CD4-positive, alpha-beta memory T cell (primary cell): ENCODE data around the gene CFAP58. TPM values are rescaled to one million over a fixed set of nuclear protein-coding genes. Genes with fewer than 3 reads are reported as not detected.

Source experiments
- CTCF ChIA-PET: fragments of 350-600 bp; sonication (Branson Sonifier 250); formaldehyde crosslinking; loops from one replicate; lab custom pipeline; 2021; ENCODE audit warnings: inconsistent platforms; ENCODE audit not compliant: partially characterized antibody; lab: Charles Lee
- POLR2A ChIA-PET: fragments of 350-600 bp; sonication (Branson Sonifier 250); formaldehyde crosslinking; loops from one replicate; lab custom pipeline; 2021; ENCODE audit not compliant: partially characterized antibody; lab: Charles Lee
- DNase-seq, 5 donors: peaks; one replicate each; pipeline versions ENCODE4 v3.0.0 to v3.0.0-alpha.2; 2020 to 2022; ENCODE audit warnings: mixed read lengths in 1 of 5
- H3K27ac ChIP-seq: one replicate; pipeline ENCODE4 v1.7.0; 2013; ENCODE audit warnings: low read depth, low read length
- H3K27me3 ChIP-seq: 2 replicates; pipeline ENCODE4 v1.7.0; 2013; ENCODE audit warnings: mild to moderate bottlenecking, low read length, moderate library complexity; ENCODE audit not compliant: insufficient read depth
- H3K36me3 ChIP-seq: 2 replicates; pipeline ENCODE4 v1.7.0; 2013; ENCODE audit warnings: mild to moderate bottlenecking, low read length, moderate library complexity; ENCODE audit not compliant: insufficient read depth
- H3K4me1 ChIP-seq: 2 replicates; pipeline ENCODE4 v1.7.0; 2013; ENCODE audit warnings: mild to moderate bottlenecking, low read length, moderate library complexity; ENCODE audit not compliant: insufficient read depth
- H3K4me3 ChIP-seq, 2 donors: one replicate each; pipeline ENCODE4 v1.7.0; 2013; ENCODE audit warnings: low read length in 2 of 2, mild to moderate bottlenecking in 1 of 2
- H3K9me3 ChIP-seq, 2 donors: one replicate each; pipeline ENCODE4 v1.7.0; 2013; ENCODE audit warnings: low read length in 2 of 2, control low read depth in 1 of 2; ENCODE audit not compliant: control insufficient read depth in 1 of 2
- H3K27ac Mint-ChIP-seq, 7 donors: one replicate each; pipeline ENCODE4 v1.8.0; 2020 to 2021; ENCODE audit warnings: mixed read lengths in 7 of 7, mild to moderate bottlenecking in 6 of 7, inconsistent platforms in 3 of 7, moderate library complexity in 3 of 7
- H3K27me3 Mint-ChIP-seq, 2 donors: one replicate each; pipeline ENCODE4 v1.8.0; 2020 to 2021; ENCODE audit warnings: mixed read lengths in 2 of 2
- H3K36me3 Mint-ChIP-seq, 2 donors: one replicate each; pipeline ENCODE4 v1.8.0; 2020 to 2021; ENCODE audit warnings: mixed read lengths in 2 of 2, inconsistent platforms in 1 of 2, mild to moderate bottlenecking in 1 of 2
- H3K4me1 Mint-ChIP-seq, 4 donors: one replicate each; pipeline ENCODE4 v1.8.0; 2020 to 2021; ENCODE audit warnings: mixed read lengths in 4 of 4, mild to moderate bottlenecking in 1 of 4
- H3K4me3 Mint-ChIP-seq, 8 donors: one replicate each; pipeline ENCODE4 v1.8.0; 2020 to 2021; ENCODE audit warnings: mixed read lengths in 8 of 8, mild to moderate bottlenecking in 7 of 8, moderate library complexity in 6 of 8, inconsistent platforms in 3 of 8
- H3K9me3 Mint-ChIP-seq, 8 donors: one replicate each; pipeline ENCODE4 v1.8.0; 2020 to 2021; ENCODE audit warnings: mixed read lengths in 8 of 8, mild to moderate bottlenecking in 5 of 8, inconsistent platforms in 3 of 8, moderate library complexity in 1 of 8
- intact Hi-C: fragments of 100-400 bp; cut with micrococcal nuclease; formaldehyde crosslinking; loops from one replicate; pipeline ENCODE4 v1.15.1; 2023
- polyA plus RNA-seq, 2 donors: library from polyadenylated mRNA; unstranded; fragments of 300-500 nt; fragmentation: Illumina TruSeq; gene quantifications; one replicate each; pipeline ENCODE4 v1.2.3, GENCODE V29; 2021
- total RNA-seq, 2 experiments: library from RNA; stranded (reverse); gene quantifications; one replicate each; pipeline ENCODE4 v1.2.3, GENCODE V29; 2021

Gene CFAP58
- total and polyA plus RNA-seq, 4 experiments from 2014 or later: not detected

GRCh38 chr10:104472957-104473745 is 119.5 kb downstream of the CFAP58 start:
- Mint-ChIP-seq H3K36me3 (no peaks in the 10 kb centered on the region), H3K27me3 (peaks cover 7 to 10% of the 10 kb centered on the region in 2 donors), H3K4me3 (no peak overlapping the region), H3K4me1 (no peaks in the 10 kb centered on the region), H3K27ac (no peak overlapping the region), H3K9me3 (peaks cover 0 to 4% (median 0%) of the 10 kb centered on the region in 8 donors)
- intact Hi-C loops: no loop called here
- CTCF ChIA-PET: no interaction called here
- Histone ChIP-seq H3K4me1 (no peaks in the 10 kb centered on the region), H3K27me3 (no peaks in the 10 kb centered on the region), H3K4me3 (no peak overlapping the region), H3K9me3 (no peaks in the 10 kb centered on the region), H3K27ac (no peak overlapping the region), H3K36me3 (no peaks in the 10 kb centered on the region)
- POLR2A ChIA-PET: no interaction called here
- DNase-seq: no peak

GRCh38 chr10:104478380-104478779 is 124.7 kb downstream of the CFAP58 start:
- Mint-ChIP-seq H3K4me1 (no peaks in the 10 kb centered on the region), H3K4me3 (no peak overlapping the region), H3K27me3 (peaks cover 6 to 9% of the 10 kb centered on the region in 2 donors), H3K27ac (no peak overlapping the region), H3K36me3 (no peaks in the 10 kb centered on the region), H3K9me3 (no peaks in the 10 kb centered on the region)
- Histone ChIP-seq H3K27ac (no peak overlapping the region), H3K9me3 (no peaks in the 10 kb centered on the region), H3K27me3 (no peaks in the 10 kb centered on the region), H3K4me1 (no peaks in the 10 kb centered on the region), H3K36me3 (no peaks in the 10 kb centered on the region), H3K4me3 (no peak overlapping the region)
- ChIA-PET CTCF (no interaction called here), POLR2A (no interaction called here)
- intact Hi-C loops: no loop called here
- no peak for DNase-seq

- ChIA-PET POLR2A (no interaction called here), CTCF (no interaction called here)
- H3K4me3 ChIP-seq: no peak overlapping the region
- Mint-ChIP-seq H3K4me3 (no peak overlapping the region), H3K36me3 (no peaks in the 10 kb centered on the region), H3K27ac (no peak overlapping the region), H3K27me3 (peaks cover 11 to 12% of the 10 kb centered on the region in 2 donors), H3K9me3 (no peaks in the 10 kb centered on the region), H3K4me1 (no peaks in the 10 kb centered on the region)
- no peak for DNase-seq
- H3K27me3 ChIP-seq: no peaks in the 10 kb centered on the region
- H3K9me3 ChIP-seq: no peaks in the 10 kb centered on the region
- H3K4me1 ChIP-seq: no peaks in the 10 kb centered on the region
- no peaks in the 10 kb centered on the region for H3K36me3 ChIP-seq
- intact Hi-C loops: no loop called here
- no peak overlapping the region for H3K27ac ChIP-seq
Measured at GRCh38 chr10:104479906-104480593, 126.4 kb downstream of the CFAP58 start.

- Mint-ChIP-seq H3K4me1 (no peaks in the 10 kb centered on the region), H3K4me3 (no peak overlapping the region)
Measured at GRCh38 chr10:104480797-104481196, 127.2 kb downstream of the CFAP58 start.

GRCh38 chr10:104483582-104483981 is 129.9 kb downstream of the CFAP58 start:
- H3K27me3 Mint-ChIP-seq: peaks cover 10 to 32% of the 10 kb centered on the region in 2 donors
- DNase-seq: no peak
- Histone ChIP-seq H3K27ac (no peak overlapping the region), H3K27me3 (no peaks in the 10 kb centered on the region), H3K4me1 (no peaks in the 10 kb centered on the region), H3K36me3 (no peaks in the 10 kb centered on the region), H3K9me3 (no peaks in the 10 kb centered on the region), H3K4me3 (no peak overlapping the region)
- H3K4me3 Mint-ChIP-seq: no peak overlapping the region
- ChIA-PET CTCF (no interaction called here), POLR2A (no interaction called here)
- no peaks in the 10 kb centered on the region for H3K36me3 Mint-ChIP-seq
- peaks cover 0 to 3% (median 0%) of the 10 kb centered on the region in 8 donors for H3K9me3 Mint-ChIP-seq
- intact Hi-C loops: no loop called here
- no peak overlapping the region for H3K27ac Mint-ChIP-seq
- H3K4me1 Mint-ChIP-seq: no peaks in the 10 kb centered on the region

More at GRCh38 chr10:104480797-104481196, 127.2 kb downstream of the CFAP58 start:
- Histone ChIP-seq H3K27me3 (no peaks in the 10 kb centered on the region), H3K4me1 (no peaks in the 10 kb centered on the region), H3K36me3 (no peaks in the 10 kb centered on the region), H3K4me3 (no peak overlapping the region), H3K9me3 (no peaks in the 10 kb centered on the region), H3K27ac (no peak overlapping the region)
- ChIA-PET POLR2A (no interaction called here), CTCF (no interaction called here)
- Mint-ChIP-seq H3K36me3 (no peaks in the 10 kb centered on the region), H3K9me3 (no peaks in the 10 kb centered on the region), H3K27me3 (peaks cover 7 to 15% of the 10 kb centered on the region in 2 donors), H3K27ac (no peak overlapping the region)
- intact Hi-C loops: no loop called here
- no peak for DNase-seq

GRCh38 chr10:104485632-104486031 is 132.0 kb downstream of the CFAP58 start:
- peaks cover 0 to 3% (median 0%) of the 10 kb centered on the region in 8 donors for H3K9me3 Mint-ChIP-seq
- POLR2A ChIA-PET: no interaction called here
- no peak overlapping the region for H3K27ac Mint-ChIP-seq
- DNase-seq: no peak
- H3K27ac ChIP-seq: no peak overlapping the region
- no peaks in the 10 kb centered on the region for H3K4me1 ChIP-seq
- H3K4me1 Mint-ChIP-seq: no peaks in the 10 kb centered on the region
- H3K4me3 ChIP-seq: no peak overlapping the region
- CTCF ChIA-PET: no interaction called here
- no peaks in the 10 kb centered on the region for H3K36me3 ChIP-seq
- no peak overlapping the region for H3K4me3 Mint-ChIP-seq
- H3K27me3 Mint-ChIP-seq: peaks cover 10 to 30% of the 10 kb centered on the region in 2 donors
- no peaks in the 10 kb centered on the region for H3K9me3 ChIP-seq
- intact Hi-C loops: no loop called here
- H3K27me3 ChIP-seq: no peaks in the 10 kb centered on the region
- H3K36me3 Mint-ChIP-seq: no peaks in the 10 kb centered on the region

GRCh38 chr10:104486803-104487202 is 133.2 kb downstream of the CFAP58 start:
- no peak overlapping the region for H3K27ac ChIP-seq

More at GRCh38 chr10:104486803-104487202, 133.2 kb downstream of the CFAP58 start:
- H3K4me3 ChIP-seq: no peak overlapping the region
- intact Hi-C loops: no loop called here
- H3K4me1 ChIP-seq: no peaks in the 10 kb centered on the region
- Mint-ChIP-seq H3K4me1 (no peaks in the 10 kb centered on the region), H3K27me3 (peaks cover 10 to 27% of the 10 kb centered on the region in 2 donors), H3K27ac (no peak overlapping the region), H3K4me3 (no peak overlapping the region), H3K36me3 (no peaks in the 10 kb centered on the region), H3K9me3 (peaks cover 0 to 3% (median 0%) of the 10 kb centered on the region in 8 donors)
- no peaks in the 10 kb centered on the region for H3K36me3 ChIP-seq
- DNase-seq: no peak
- ChIA-PET POLR2A (no interaction called here), CTCF (no interaction called here)
- H3K9me3 ChIP-seq: no peaks in the 10 kb centered on the region
- H3K27me3 ChIP-seq: no peaks in the 10 kb centered on the region
